HEK293 (cell line): ENCODE results near the gene CSNK1G2.
A peak's percentile ranks its signal among the peaks of the same experiment; 100 is the strongest.

Experiments used
- KLF10 ChIP-seq: fragments of 450-650 bp; IDR thresholded peaks from 2 replicates; pipeline ENCODE4 v1.5.1; 2018; ENCODE audit warnings: missing biosample characterization, mild to moderate bottlenecking, missing genetic modification characterization
- KLF16 ChIP-seq: fragments of 450-650 bp; formaldehyde crosslinking; IDR thresholded peaks from 2 replicates; pipeline ENCODE4 v1.5.1; 2017; ENCODE audit warnings: missing biosample characterization, missing genetic modification characterization
- MEIS1 ChIP-seq: sonication (generic); formaldehyde crosslinking; IDR thresholded peaks from 2 replicates; pipeline ENCODE4 v1.8.1; 2022; ENCODE audit warnings: missing genetic modification reagents, mild to moderate bottlenecking, borderline replicate concordance
- MYNN ChIP-seq: fragments of 450-650 bp; formaldehyde crosslinking; IDR thresholded peaks from 2 replicates; pipeline ENCODE4 v1.5.1; 2016; ENCODE audit warnings: missing biosample characterization, missing genetic modification characterization, borderline replicate concordance
- OVOL3 ChIP-seq: fragments of 450-650 bp; formaldehyde crosslinking; IDR thresholded peaks from 2 replicates; pipeline ENCODE4 v1.5.1; 2016; ENCODE audit warnings: missing biosample characterization, missing genetic modification characterization
- ZBTB17 ChIP-seq: fragments of 450-650 bp; formaldehyde crosslinking; IDR thresholded peaks from 2 replicates; pipeline ENCODE4 v1.5.1; 2016; ENCODE audit warnings: missing biosample characterization, missing genetic modification characterization
- ZIC2 ChIP-seq: fragments of 450-650 bp; formaldehyde crosslinking; IDR thresholded peaks from 2 replicates; pipeline ENCODE4 v1.5.1; 2016; ENCODE audit warnings: missing biosample characterization, missing genetic modification characterization
- ZNF16 ChIP-seq: fragments of 450-650 bp; formaldehyde crosslinking; IDR thresholded peaks from 2 replicates; pipeline ENCODE4 v1.5.1; 2016; ENCODE audit warnings: low read depth, missing biosample characterization, missing genetic modification characterization
- ZNF324 ChIP-seq: fragments of 450-650 bp; formaldehyde crosslinking; IDR thresholded peaks from 2 replicates; pipeline ENCODE4 v1.5.1; 2016; ENCODE audit warnings: missing biosample characterization, missing genetic modification characterization
- ZNF341 ChIP-seq: fragments of 450-650 bp; formaldehyde crosslinking; IDR thresholded peaks from 2 replicates; pipeline ENCODE4; 2016; ENCODE audit warnings: low read depth, missing biosample characterization, missing genetic modification characterization
- ZNF394 ChIP-seq: fragments of 450-650 bp; formaldehyde crosslinking; IDR thresholded peaks from 2 replicates; pipeline ENCODE4 v1.5.1; 2016; ENCODE audit warnings: missing biosample characterization, missing genetic modification characterization, mild to moderate bottlenecking, moderate library complexity, borderline replicate concordance
- ZNF433 ChIP-seq: fragments of 450-650 bp; formaldehyde crosslinking; IDR thresholded peaks from 2 replicates; pipeline ENCODE4 v1.5.1; 2016; ENCODE audit warnings: missing biosample characterization, missing genetic modification characterization, low read depth
- ZNF48 ChIP-seq: fragments of 450-650 bp; formaldehyde crosslinking; IDR thresholded peaks from 2 replicates; pipeline ENCODE4 v1.5.1; 2016; ENCODE audit warnings: missing biosample characterization, missing genetic modification characterization
- ZNF555 ChIP-seq: fragments of 450-650 bp; formaldehyde crosslinking; conservative IDR thresholded peaks from 2 replicates; pipeline ENCODE4 v1.5.1; 2017; ENCODE audit warnings: missing biosample characterization, mild to moderate bottlenecking, missing genetic modification characterization, inconsistent platforms
- ZNF610 ChIP-seq: fragments of 450-650 bp; formaldehyde crosslinking; IDR thresholded peaks from 2 replicates; pipeline ENCODE4 v1.5.1; 2016; ENCODE audit warnings: missing biosample characterization, missing genetic modification characterization, borderline replicate concordance
- ZNF623 ChIP-seq: fragments of 450-650 bp; formaldehyde crosslinking; IDR thresholded peaks from 2 replicates; pipeline ENCODE4 v1.5.1; 2016; ENCODE audit warnings: missing biosample characterization, missing genetic modification characterization
- ZNF629 ChIP-seq: fragments of 450-650 bp; formaldehyde crosslinking; IDR thresholded peaks from 2 replicates; pipeline ENCODE4 v1.5.1; 2017; ENCODE audit warnings: missing biosample characterization, missing genetic modification characterization
- ZNF768 ChIP-seq: fragments of 450-650 bp; formaldehyde crosslinking; IDR thresholded peaks from 2 replicates; pipeline ENCODE4 v1.5.1; 2018; ENCODE audit warnings: missing biosample characterization, mild to moderate bottlenecking, missing genetic modification characterization
- ZNF777 ChIP-seq: fragments of 450-650 bp; formaldehyde crosslinking; IDR thresholded peaks from 2 replicates; pipeline ENCODE4 v1.5.1; 2017; ENCODE audit warnings: missing biosample characterization, missing genetic modification characterization, borderline replicate concordance
- ZNF791 ChIP-seq: fragments of 450-650 bp; formaldehyde crosslinking; IDR thresholded peaks from 2 replicates; pipeline ENCODE4 v1.5.1; 2016; ENCODE audit warnings: missing biosample characterization, missing genetic modification characterization
- ZNF792 ChIP-seq: fragments of 450-650 bp; formaldehyde crosslinking; IDR thresholded peaks from 2 replicates; pipeline ENCODE4 v1.5.1; 2016; ENCODE audit warnings: missing biosample characterization, missing genetic modification characterization
- ZNF830 ChIP-seq: fragments of 450-650 bp; IDR thresholded peaks from 2 replicates; pipeline ENCODE4 v1.5.0; 2018; ENCODE audit warnings: missing biosample characterization, missing genetic modification characterization, low read depth, mild to moderate bottlenecking, moderate library complexity
- TF ChIP-seq, protein P1 (sequence below): fragments of 450-650 bp; formaldehyde crosslinking; IDR thresholded peaks from 2 replicates; pipeline ENCODE4 v1.5.1; 2017; ENCODE audit warnings: missing biosample characterization, missing genetic modification characterization
- TF ChIP-seq, protein P2 (sequence below): sonication (generic); formaldehyde crosslinking; IDR thresholded peaks from 2 replicates; pipeline ENCODE4 v1.8.1; 2022; ENCODE audit warnings: mild to moderate bottlenecking, moderate library complexity, missing genetic modification reagents
- TF ChIP-seq, protein P3 (sequence below): fragments of 450-650 bp; formaldehyde crosslinking; IDR thresholded peaks from 2 replicates; pipeline ENCODE4 v1.5.1; 2017; ENCODE audit warnings: missing biosample characterization, missing genetic modification characterization
- TF ChIP-seq, protein P4 (sequence below): fragments of 450-650 bp; formaldehyde crosslinking; IDR thresholded peaks from 2 replicates; pipeline ENCODE4 v1.5.1; 2016; ENCODE audit warnings: missing biosample characterization, missing genetic modification characterization
- TF ChIP-seq, protein P5 (sequence below): fragments of 450-650 bp; formaldehyde crosslinking; IDR thresholded peaks from 2 replicates; pipeline ENCODE4 v1.5.1; 2016; ENCODE audit warnings: missing biosample characterization, missing genetic modification characterization

CSNK1G2 gene

DNA sequence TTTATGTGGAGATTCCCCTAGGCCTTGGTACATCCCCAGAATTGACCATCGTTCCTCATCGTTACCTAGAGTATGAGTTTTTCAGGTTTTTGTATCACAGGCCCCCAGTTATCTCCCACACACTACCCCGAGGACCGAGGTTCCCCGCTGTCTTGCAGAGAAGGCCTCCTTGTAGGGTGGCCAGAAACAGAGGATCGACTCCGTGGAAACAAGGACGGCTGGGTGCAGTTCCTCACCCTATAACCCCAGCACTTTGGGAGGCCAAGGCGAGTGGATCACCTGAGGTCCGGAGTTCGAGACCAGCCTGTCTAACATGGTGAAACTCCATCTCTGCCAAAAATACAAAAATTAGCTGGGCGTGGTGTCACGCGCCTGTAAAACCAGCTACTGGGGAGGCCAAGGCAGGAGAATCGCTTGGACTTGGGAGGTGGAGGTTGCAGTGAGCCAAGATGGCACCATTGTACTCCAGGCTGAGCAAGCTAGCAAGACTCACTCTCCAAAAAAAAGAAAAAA, 35.1 kb upstream of the CSNK1G2 start (continued):
- no peak for TF ChIP-seq KLF10 (tag by site-specific recombination)
- TF ChIP-seq ZIC2 (tag by site-specific recombination), result no peak
- no peak for TF ChIP-seq ZNF830 (tag by site-specific recombination)
- no peak for TF ChIP-seq ZNF791 (tag by site-specific recombination)
- TF ChIP-seq, protein P1, sequence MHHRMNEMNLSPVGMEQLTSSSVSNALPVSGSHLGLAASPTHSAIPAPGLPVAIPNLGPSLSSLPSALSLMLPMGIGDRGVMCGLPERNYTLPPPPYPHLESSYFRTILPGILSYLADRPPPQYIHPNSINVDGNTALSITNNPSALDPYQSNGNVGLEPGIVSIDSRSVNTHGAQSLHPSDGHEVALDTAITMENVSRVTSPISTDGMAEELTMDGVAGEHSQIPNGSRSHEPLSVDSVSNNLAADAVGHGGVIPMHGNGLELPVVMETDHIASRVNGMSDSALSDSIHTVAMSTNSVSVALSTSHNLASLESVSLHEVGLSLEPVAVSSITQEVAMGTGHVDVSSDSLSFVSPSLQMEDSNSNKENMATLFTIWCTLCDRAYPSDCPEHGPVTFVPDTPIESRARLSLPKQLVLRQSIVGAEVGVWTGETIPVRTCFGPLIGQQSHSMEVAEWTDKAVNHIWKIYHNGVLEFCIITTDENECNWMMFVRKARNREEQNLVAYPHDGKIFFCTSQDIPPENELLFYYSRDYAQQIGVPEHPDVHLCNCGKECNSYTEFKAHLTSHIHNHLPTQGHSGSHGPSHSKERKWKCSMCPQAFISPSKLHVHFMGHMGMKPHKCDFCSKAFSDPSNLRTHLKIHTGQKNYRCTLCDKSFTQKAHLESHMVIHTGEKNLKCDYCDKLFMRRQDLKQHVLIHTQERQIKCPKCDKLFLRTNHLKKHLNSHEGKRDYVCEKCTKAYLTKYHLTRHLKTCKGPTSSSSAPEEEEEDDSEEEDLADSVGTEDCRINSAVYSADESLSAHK (tag by site-specific recombination), result 0 out of 2 replicates have a peak, but pooled peaks have one; percentile 5
- TF ChIP-seq, protein P2, sequence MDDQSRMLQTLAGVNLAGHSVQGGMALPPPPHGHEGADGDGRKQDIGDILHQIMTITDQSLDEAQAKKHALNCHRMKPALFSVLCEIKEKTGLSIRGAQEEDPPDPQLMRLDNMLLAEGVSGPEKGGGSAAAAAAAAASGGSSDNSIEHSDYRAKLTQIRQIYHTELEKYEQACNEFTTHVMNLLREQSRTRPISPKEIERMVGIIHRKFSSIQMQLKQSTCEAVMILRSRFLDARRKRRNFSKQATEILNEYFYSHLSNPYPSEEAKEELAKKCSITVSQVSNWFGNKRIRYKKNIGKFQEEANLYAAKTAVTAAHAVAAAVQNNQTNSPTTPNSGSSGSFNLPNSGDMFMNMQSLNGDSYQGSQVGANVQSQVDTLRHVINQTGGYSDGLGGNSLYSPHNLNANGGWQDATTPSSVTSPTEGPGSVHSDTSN (CRISPR knock-in tag), result no peak
- peak; percentile 39 for TF ChIP-seq ZNF341
- TF ChIP-seq ZNF555 (tag by site-specific recombination), result no peak
- no peak for TF ChIP-seq OVOL3
- no peak for TF ChIP-seq ZNF48 (tag by site-specific recombination)
- TF ChIP-seq ZNF768 (tag by site-specific recombination), result no peak
- TF ChIP-seq ZNF792 (tag by site-specific recombination), result no peak
- TF ChIP-seq ZNF629 (tag by site-specific recombination), result no peak
- no peak for TF ChIP-seq ZNF777 (tag by site-specific recombination)
- TF ChIP-seq ZNF394, result 0 out of 2 replicates have a peak, but pooled peaks have one; percentile 5
- TF ChIP-seq, protein P3, sequence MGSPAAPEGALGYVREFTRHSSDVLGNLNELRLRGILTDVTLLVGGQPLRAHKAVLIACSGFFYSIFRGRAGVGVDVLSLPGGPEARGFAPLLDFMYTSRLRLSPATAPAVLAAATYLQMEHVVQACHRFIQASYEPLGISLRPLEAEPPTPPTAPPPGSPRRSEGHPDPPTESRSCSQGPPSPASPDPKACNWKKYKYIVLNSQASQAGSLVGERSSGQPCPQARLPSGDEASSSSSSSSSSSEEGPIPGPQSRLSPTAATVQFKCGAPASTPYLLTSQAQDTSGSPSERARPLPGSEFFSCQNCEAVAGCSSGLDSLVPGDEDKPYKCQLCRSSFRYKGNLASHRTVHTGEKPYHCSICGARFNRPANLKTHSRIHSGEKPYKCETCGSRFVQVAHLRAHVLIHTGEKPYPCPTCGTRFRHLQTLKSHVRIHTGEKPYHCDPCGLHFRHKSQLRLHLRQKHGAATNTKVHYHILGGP (tag by site-specific recombination), result no peak
- TF ChIP-seq, protein P4, sequence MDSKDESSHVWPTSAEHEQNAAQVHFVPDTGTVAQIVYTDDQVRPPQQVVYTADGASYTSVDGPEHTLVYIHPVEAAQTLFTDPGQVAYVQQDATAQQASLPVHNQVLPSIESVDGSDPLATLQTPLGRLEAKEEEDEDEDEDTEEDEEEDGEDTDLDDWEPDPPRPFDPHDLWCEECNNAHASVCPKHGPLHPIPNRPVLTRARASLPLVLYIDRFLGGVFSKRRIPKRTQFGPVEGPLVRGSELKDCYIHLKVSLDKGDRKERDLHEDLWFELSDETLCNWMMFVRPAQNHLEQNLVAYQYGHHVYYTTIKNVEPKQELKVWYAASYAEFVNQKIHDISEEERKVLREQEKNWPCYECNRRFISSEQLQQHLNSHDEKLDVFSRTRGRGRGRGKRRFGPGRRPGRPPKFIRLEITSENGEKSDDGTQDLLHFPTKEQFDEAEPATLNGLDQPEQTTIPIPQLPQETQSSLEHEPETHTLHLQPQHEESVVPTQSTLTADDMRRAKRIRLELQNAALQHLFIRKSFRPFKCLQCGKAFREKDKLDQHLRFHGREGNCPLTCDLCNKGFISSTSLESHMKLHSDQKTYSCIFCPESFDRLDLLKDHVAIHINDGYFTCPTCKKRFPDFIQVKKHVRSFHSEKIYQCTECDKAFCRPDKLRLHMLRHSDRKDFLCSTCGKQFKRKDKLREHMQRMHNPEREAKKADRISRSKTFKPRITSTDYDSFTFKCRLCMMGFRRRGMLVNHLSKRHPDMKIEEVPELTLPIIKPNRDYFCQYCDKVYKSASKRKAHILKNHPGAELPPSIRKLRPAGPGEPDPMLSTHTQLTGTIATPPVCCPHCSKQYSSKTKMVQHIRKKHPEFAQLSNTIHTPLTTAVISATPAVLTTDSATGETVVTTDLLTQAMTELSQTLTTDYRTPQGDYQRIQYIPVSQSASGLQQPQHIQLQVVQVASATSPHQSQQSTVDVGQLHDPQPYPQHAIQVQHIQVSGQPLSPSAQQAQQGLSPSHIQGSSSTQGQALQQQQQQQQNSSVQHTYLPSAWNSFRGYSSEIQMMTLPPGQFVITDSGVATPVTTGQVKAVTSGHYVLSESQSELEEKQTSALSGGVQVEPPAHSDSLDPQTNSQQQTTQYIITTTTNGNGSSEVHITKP, result no peak
- TF ChIP-seq MYNN, result no peak
- no peak for TF ChIP-seq ZNF16 (tag by site-specific recombination)
- TF ChIP-seq ZNF623 (tag by site-specific recombination), result 0 out of 2 replicates have a peak, but pooled peaks have one; percentile 22
- no peak for TF ChIP-seq ZNF433
- no peak for TF ChIP-seq MEIS1 (CRISPR knock-in tag)
- TF ChIP-seq ZNF324 (tag by site-specific recombination), result no peak
- TF ChIP-seq, protein P5, sequence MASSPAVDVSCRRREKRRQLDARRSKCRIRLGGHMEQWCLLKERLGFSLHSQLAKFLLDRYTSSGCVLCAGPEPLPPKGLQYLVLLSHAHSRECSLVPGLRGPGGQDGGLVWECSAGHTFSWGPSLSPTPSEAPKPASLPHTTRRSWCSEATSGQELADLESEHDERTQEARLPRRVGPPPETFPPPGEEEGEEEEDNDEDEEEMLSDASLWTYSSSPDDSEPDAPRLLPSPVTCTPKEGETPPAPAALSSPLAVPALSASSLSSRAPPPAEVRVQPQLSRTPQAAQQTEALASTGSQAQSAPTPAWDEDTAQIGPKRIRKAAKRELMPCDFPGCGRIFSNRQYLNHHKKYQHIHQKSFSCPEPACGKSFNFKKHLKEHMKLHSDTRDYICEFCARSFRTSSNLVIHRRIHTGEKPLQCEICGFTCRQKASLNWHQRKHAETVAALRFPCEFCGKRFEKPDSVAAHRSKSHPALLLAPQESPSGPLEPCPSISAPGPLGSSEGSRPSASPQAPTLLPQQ (tag by site-specific recombination), result no peak
- TF ChIP-seq ZNF610 (tag by site-specific recombination), result 0 out of 2 replicates have a peak, but pooled peaks have one; percentile 24
- TF ChIP-seq KLF16, result no peak
- no peak for TF ChIP-seq ZBTB17 (tag by site-specific recombination)
- TF ChIP-seq, all 188 proteins: peak for 7
